GM12864 (cell line): Measurements from ENCODE around the gene NFRKB.

ENCODE experiments used
- DNase-seq: peaks from one replicate; pipeline ENCODE4 v3.0.0-alpha.2; 2011; ENCODE audit warnings: low read depth
- H3K4me3 ChIP-seq: 2 replicates; pipeline ENCODE4 v1.5.1; 2011; ENCODE audit warnings: mild to moderate bottlenecking, low read depth, low read length, control low read depth
- TF ChIP-seq, protein P1 (sequence below): IDR thresholded peaks from 2 replicates; pipeline ENCODE4 v1.5.1; 2011; ENCODE audit warnings: low read depth, mild to moderate bottlenecking, moderate library complexity, low read length, control low read depth, inconsistent platforms; ENCODE audit errors: missing control alignments

The NFRKB gene

DNA sequence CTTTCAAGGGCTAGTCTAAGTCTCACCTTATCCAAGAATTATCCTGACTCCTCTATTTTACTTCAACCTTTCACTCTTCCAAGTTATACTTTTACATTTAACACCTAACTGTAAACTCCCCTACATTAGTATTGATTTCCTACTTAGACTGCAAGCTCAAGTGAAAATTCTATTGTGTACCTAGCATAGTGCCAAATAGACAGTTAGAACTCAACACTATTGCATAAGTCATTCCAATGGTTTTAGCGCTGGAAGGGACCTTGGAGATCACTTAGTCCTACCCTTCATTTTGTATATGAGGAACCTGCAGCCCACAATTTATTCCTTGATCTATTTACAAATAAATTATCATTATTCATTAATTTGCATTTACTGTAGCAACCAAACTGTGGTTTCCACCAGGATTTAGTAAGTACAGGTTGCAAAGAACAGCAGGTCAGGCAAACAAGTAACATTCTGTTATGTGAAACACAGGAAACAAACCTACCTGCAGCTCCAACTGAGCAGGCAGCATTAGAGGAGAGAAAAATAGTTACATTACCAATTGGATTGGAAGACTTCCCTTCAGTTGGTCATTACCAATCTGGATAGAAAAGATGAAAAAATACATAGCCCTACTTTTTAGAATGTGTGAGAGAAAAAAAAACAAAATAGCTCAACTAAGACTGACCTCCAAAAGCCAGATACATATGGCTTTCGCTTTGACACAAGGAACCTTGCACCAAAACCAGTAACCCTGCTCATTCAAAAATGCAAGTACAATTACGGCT is 33.7 kb upstream of the NFRKB start:
- no peak overlapping the region for H3K4me3 ChIP-seq
- TF ChIP-seq, protein P1, sequence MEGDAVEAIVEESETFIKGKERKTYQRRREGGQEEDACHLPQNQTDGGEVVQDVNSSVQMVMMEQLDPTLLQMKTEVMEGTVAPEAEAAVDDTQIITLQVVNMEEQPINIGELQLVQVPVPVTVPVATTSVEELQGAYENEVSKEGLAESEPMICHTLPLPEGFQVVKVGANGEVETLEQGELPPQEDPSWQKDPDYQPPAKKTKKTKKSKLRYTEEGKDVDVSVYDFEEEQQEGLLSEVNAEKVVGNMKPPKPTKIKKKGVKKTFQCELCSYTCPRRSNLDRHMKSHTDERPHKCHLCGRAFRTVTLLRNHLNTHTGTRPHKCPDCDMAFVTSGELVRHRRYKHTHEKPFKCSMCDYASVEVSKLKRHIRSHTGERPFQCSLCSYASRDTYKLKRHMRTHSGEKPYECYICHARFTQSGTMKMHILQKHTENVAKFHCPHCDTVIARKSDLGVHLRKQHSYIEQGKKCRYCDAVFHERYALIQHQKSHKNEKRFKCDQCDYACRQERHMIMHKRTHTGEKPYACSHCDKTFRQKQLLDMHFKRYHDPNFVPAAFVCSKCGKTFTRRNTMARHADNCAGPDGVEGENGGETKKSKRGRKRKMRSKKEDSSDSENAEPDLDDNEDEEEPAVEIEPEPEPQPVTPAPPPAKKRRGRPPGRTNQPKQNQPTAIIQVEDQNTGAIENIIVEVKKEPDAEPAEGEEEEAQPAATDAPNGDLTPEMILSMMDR: no peak
- no peak for DNase-seq

DNA sequence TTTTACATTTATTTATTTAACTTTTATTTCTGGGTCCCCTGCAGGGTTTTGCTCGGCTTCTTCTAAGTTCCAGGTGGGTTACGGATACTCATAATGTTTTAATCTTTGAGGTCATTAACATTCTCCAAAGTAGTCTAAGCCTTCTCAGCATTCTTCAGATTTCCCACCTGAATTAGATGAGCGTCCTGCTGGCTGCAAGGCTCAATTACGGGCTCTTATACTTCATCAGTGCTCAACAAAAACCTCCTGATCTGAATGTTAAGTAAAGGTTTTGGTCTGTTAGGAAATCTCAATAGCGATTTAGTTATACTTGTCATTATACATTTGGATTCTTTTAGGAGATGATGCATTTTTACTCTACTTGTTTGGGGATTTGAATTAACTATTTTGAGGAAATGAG is 27.3 kb upstream of the NFRKB start:
- DNase-seq: no peak
- no peak overlapping the region for H3K4me3 ChIP-seq
- TF ChIP-seq, protein P1: no peak

DNA sequence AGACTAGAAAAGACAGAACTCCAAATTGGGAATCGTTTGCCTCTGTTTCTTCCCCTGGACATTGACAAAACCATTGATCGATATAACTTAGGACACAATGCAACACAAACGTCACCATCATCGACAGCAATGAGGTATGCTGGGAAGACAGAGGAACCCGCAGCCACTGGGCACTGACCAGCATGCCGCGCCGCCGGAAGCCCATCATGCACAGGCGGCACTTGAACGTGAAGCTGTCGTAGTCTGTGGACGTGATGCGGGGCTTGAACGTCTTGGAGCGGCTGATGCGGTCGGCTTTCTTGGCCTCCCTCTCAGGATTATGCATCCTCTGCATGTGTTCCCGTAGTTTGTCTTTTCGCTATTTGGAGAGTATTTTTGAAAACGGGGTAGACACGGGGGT is 23.0 kb upstream of the NFRKB start:
- no peak for DNase-seq
- no peak overlapping the region for H3K4me3 ChIP-seq
- TF ChIP-seq, protein P1: no peak

DNA sequence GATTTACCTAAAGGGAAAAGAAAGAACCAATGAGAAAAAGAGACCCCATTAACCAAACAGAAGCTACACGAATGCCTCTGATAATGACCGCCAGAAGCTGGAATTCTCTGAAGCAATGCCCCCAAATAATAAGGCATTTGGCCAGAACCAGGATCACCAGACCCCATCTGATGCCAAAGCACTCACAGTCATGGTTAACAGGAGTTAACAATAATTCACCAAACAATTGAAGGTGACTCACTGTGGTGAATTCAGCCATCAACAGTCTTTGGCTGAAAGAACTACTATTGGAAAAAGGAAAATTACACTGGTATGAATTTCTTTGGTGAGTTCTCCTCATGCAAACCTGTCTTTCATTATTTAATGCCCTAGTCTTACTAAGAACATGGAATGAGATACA is 21.9 kb upstream of the NFRKB start:
- no peak overlapping the region for H3K4me3 ChIP-seq
- TF ChIP-seq, protein P1: no peak
- no peak for DNase-seq

DNA sequence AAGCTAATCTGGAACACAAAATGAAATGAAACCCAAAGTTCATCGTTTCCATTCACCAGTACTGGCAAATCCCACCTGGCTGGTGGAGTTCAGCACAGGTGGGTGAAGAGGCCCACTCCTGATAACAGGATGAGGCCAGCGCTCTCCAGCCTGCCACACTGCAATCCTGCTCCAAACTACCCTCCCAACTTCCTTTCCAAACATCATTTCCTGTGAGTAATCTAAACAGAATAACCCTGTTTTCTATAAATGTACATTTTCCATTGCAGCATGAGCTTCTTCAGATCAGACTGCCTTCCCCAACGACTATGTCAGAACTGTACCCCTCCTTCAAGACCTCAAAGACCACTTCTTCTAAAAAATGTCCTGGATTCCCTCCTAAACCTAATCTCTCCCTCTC is 15.9 kb upstream of the NFRKB start:
- H3K4me3 ChIP-seq: no peak overlapping the region
- TF ChIP-seq, protein P1: no peak
- no peak for DNase-seq

DNA sequence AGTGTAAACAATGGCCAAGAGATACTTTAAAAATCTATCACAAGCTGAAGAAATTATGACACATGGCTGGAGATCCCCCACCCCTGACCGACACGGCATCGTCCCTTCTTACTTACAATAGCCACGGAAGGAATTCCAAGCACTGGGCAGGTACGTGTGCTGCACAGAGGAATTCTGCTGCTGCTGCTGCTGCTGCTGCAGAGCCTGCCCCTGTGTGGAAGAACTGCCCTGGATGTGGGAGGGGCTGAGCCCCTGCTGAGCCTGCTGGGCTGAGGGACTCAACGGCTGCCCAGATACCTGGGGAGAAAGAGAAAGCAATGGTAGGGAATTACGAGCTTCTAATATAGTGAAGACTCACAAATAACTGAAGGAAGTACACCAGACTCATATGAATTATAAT is 15.0 kb upstream of the NFRKB start:
- H3K4me3 ChIP-seq: no peak overlapping the region
- TF ChIP-seq, protein P1: no peak
- no peak for DNase-seq

DNA sequence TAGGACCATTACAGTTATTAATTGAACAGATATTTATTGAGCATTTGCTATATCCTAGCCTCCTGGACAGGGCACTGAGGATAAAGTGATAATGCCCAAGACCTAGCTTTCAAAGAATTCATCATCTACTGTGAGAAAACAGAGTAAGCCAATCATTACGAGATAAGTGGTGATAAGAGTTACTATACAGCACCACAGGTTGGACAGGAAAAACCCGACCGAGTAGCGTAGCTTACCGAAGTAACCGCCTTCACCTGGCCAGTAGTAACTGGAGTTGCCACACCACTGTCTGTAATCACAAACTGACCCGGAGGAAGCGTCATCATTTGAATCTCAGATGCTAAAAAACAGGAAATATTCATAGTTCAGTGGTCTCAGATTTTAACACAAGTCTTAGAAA is 10.0 kb upstream of the NFRKB start:
- DNase-seq: no peak
- H3K4me3 ChIP-seq: no peak overlapping the region
- TF ChIP-seq, protein P1: no peak
